Neural cell (in vitro differentiated cells): ENCODE measurements around the gene MT3. TPM values are rescaled to one million over a fixed set of nuclear protein-coding genes. Genes with fewer than 3 reads are reported as not detected.

Source experiments
- H2AFZ ChIP-seq: fragments of 200-600, 300-800 bp; sonication (generic), shearing (Covaris generic); 2 replicates; pipeline ENCODE4 v1.6.0; 2014; ENCODE audit warnings: low read depth, mild to moderate bottlenecking, antibody characterized with exemption, low read length, moderate library complexity
- H3F3A ChIP-seq: fragments of 200-600 bp; shearing (Covaris generic); 2 replicates; pipeline ENCODE4 v1.6.1; 2016; ENCODE audit warnings: mild to moderate bottlenecking, moderate library complexity, mixed read lengths, antibody characterized with exemption, low read length; ENCODE audit not compliant: insufficient read depth, poor library complexity, severe bottlenecking
- H3K27ac ChIP-seq: fragments of 200-600, 300-800 bp; sonication (generic), shearing (Covaris generic); 2 replicates; pipeline ENCODE4 v1.5.1; 2014; ENCODE audit warnings: mild to moderate bottlenecking, low read length, moderate library complexity
- H3K27me3 ChIP-seq: fragments of 300-800, 200-600 bp; sonication (generic), shearing (Covaris generic); 2 replicates; pipeline ENCODE4 v1.6.0; 2014; ENCODE audit warnings: mild to moderate bottlenecking, low read depth, low read length, moderate library complexity; ENCODE audit not compliant: insufficient read depth
- H3K36me3 ChIP-seq: fragments of 300-800, 200-600 bp; sonication (generic), shearing (Covaris generic); 2 replicates; pipeline ENCODE4 v1.5.1; 2014; ENCODE audit warnings: mild to moderate bottlenecking, antibody characterized with exemption, low read length, moderate library complexity; ENCODE audit not compliant: insufficient read depth
- H3K4me2 ChIP-seq: fragments of 300-800, 200-600 bp; sonication (generic), shearing (Covaris generic); 2 replicates; pipeline ENCODE4 v1.6.0; 2014; ENCODE audit warnings: mild to moderate bottlenecking, low read length
- H3K4me3 ChIP-seq: fragments of 300-800, 200-600 bp; sonication (generic), shearing (Covaris generic); 2 replicates; pipeline ENCODE4 v1.5.1; 2014; ENCODE audit warnings: mild to moderate bottlenecking, low read length, moderate library complexity
- H3K79me2 ChIP-seq: fragments of 200-600 bp; shearing (Covaris generic); replicated peaks from 2 replicates; pipeline ENCODE4 v1.6.0; 2014; ENCODE audit warnings: mild to moderate bottlenecking, low read length, moderate library complexity; ENCODE audit not compliant: insufficient read depth
- H3K9ac ChIP-seq: fragments of 300-800, 200-600 bp; sonication (generic), shearing (Covaris generic); 2 replicates; pipeline ENCODE4 v1.6.1; 2016; ENCODE audit warnings: mild to moderate bottlenecking, low read length, mixed read lengths
- H3K9me2 ChIP-seq: fragments of 200-600 bp; shearing (Covaris generic); 2 replicates; pipeline ENCODE4 v1.6.1; 2016; ENCODE audit warnings: mild to moderate bottlenecking, low read length, mixed read lengths; ENCODE audit not compliant: insufficient read depth
- H3K9me3 ChIP-seq: fragments of 200-600, 300-800 bp; sonication (generic), shearing (Covaris generic); 2 replicates; pipeline ENCODE4 v1.6.1; 2016; ENCODE audit warnings: mild to moderate bottlenecking, mixed run types, low read length, moderate library complexity, mixed read lengths
- H4K20me1 ChIP-seq: fragments of 200-600 bp; shearing (Covaris generic); 2 replicates; pipeline ENCODE4 v1.6.1; 2016; ENCODE audit warnings: mild to moderate bottlenecking, mixed run types; ENCODE audit not compliant: insufficient read depth
- CTCF ChIP-seq: fragments of 450-650 bp; IDR thresholded peaks from 2 replicates; pipeline ENCODE4 v1.5.1; 2014; ENCODE audit warnings: antibody characterized with exemption, mild to moderate bottlenecking, moderate library complexity; ENCODE audit not compliant: poor library complexity, severe bottlenecking
- EP300 ChIP-seq: fragments of 450-650 bp; conservative IDR thresholded peaks from 2 replicates; pipeline ENCODE4 v1.6.1; 2014; ENCODE audit warnings: antibody characterized with exemption, mild to moderate bottlenecking, moderate library complexity; ENCODE audit not compliant: poor library complexity, severe bottlenecking
- EZH2 ChIP-seq: fragments of 200-600, 300-800 bp; shearing (Covaris generic), sonication (generic); IDR thresholded peaks from 2 replicates; pipeline ENCODE4 v1.6.1; 2014; ENCODE audit warnings: antibody characterized with exemption, low read length, borderline replicate concordance, mild to moderate bottlenecking; ENCODE audit not compliant: insufficient read depth, poor library complexity, severe bottlenecking
- POLR2AphosphoS5 ChIP-seq: IDR thresholded peaks from 2 replicates; pipeline ENCODE4 v1.6.1; 2012
- RAD21 ChIP-seq: fragments of 450-650 bp; conservative IDR thresholded peaks from 2 replicates; pipeline ENCODE4 v1.6.1; 2014; ENCODE audit warnings: antibody characterized with exemption, mild to moderate bottlenecking, moderate library complexity
- REST ChIP-seq: IDR thresholded peaks from 2 replicates; pipeline ENCODE4 v1.6.1; 2012; ENCODE audit warnings: borderline replicate concordance
- SMC3 ChIP-seq: fragments of 450-650 bp; conservative IDR thresholded peaks from 2 replicates; pipeline ENCODE4 v1.6.1; 2014; ENCODE audit warnings: antibody characterized with exemption, mild to moderate bottlenecking, moderate library complexity; ENCODE audit not compliant: poor library complexity
- TAF1 ChIP-seq: IDR thresholded peaks from 2 replicates; pipeline ENCODE4 v1.6.1; 2012; ENCODE audit warnings: low read depth
- polyA plus RNA-seq: library from polyadenylated mRNA; depleted of rRNA; stranded (reverse); fragments of >200 nt; gene quantifications from 2 replicates; pipeline ENCODE4 v1.2.3, GENCODE V29; 2014

MT3 gene
- polyA plus RNA-seq, 1 donor from 2014 or later: 1.9 TPM

- Histone ChIP-seq H2AFZ (no peak overlapping the region), H3K36me3 (no peaks in the 10 kb centered on the region), H3K9ac (no peak overlapping the region), H3K27me3 (peaks cover 33% of the 10 kb centered on the region), H3K9me3 (no peaks in the 10 kb centered on the region), H3F3A (no peaks in the 10 kb centered on the region), H3K4me2 (no peak overlapping the region), H3K79me2 (no peaks in the 10 kb centered on the region), H3K4me3 (no peak overlapping the region), H3K27ac (no peak overlapping the region), H4K20me1 (no peaks in the 10 kb centered on the region), H3K9me2 (no peaks in the 10 kb centered on the region)
- TF ChIP-seq POLR2AphosphoS5 (no peak), REST (no peak), EZH2 (no peak), RAD21 (no peak), EP300 (no peak), CTCF (no peak), TAF1 (no peak), SMC3 (no peak)
Observed at GRCh38 chr16:56591377-56592060, 2.2 kb downstream of the MT3 start.

- Histone ChIP-seq H3K27me3 (peaks cover 22% of the 10 kb centered on the region), H3K4me3 (no peak overlapping the region), H4K20me1 (no peaks in the 10 kb centered on the region), H3F3A (no peaks in the 10 kb centered on the region), H2AFZ (no peak overlapping the region), H3K79me2 (no peaks in the 10 kb centered on the region), H3K27ac (no peak overlapping the region), H3K9me3 (no peaks in the 10 kb centered on the region), H3K9me2 (no peaks in the 10 kb centered on the region), H3K9ac (no peak overlapping the region), H3K4me2 (no peak overlapping the region), H3K36me3 (no peaks in the 10 kb centered on the region)
- TF ChIP-seq EZH2: no peak
Observed at GRCh38 chr16:56593573-56594291, 4.4 kb downstream of the MT3 start.
